HG03520 (cell line): ENCODE data around the gene OXER1.

Experiments used
- ATAC-seq: cut with Tn5 transposase; IDR thresholded peaks from one replicate; pipeline ENCODE4 v1.9.1; 2021; ENCODE audit warnings: mild to moderate bottlenecking, moderate library complexity; ENCODE audit not compliant: unreplicated experiment

OXER1 gene

DNA sequence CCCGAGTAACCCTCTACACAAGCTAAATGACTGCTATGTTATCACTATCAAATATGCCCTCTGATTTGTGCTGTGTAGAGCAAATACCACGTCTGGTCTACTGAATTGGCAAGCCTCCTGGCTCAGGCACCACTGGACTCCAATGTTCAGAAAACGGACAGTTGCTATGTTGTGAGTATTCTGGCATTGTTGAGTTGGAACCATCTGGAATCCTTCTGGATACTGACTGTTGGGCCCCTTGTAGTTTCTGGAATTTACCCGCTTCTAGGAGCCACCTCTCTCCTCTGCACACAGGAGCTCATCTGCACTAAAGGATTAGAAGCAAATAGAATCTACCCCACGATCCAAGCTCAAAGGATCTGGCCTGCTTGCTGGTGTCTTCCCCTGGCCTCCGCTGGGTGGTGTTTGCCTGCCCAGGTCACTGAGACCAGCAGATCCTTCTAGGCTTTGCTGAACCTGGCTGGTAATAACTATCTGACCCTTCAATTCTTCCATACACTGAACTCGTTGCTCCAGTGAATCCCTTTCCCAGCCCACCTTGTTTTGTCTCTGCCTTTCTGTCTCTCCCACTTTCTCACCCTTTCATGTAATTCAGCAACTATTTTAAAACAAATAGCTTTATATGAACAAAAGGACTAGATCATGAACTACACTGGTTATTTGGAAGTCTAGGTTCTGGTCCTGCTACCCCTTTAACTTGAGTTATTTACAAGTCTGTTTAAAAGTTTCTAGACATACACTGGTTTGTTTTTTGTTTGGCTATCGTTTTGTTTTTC lies 30.5 kb upstream of the OXER1 start:
- no peak for ATAC-seq

GRCh38 chr2:42793334-42794270 lies 29.7 kb upstream of the OXER1 start:
- ATAC-seq, result no peak

- ATAC-seq, result peak; percentile 18
These were observed 28.8 kb upstream of the OXER1 start, which contains the start of gene HAAO for GRCh38 chr2:42792583-42793333. Gene HAAO (minus strand): TSS chr2:42792583. CDS start chr2:42792536, 47 bp downstream.

- ATAC-seq, result peak; percentile 21
These were observed 28.2 kb upstream of the OXER1 start for GRCh38 chr2:42792087-42792582.

- ATAC-seq, result no peak
These were observed 27.7 kb upstream of the OXER1 start for GRCh38 chr2:42791606-42792005.

GRCh38 chr2:42789751-42790150 lies 25.8 kb upstream of the OXER1 start:
- ATAC-seq, result no peak

GRCh38 chr2:42788882-42789281 lies 24.9 kb upstream of the OXER1 start:
- ATAC-seq, result no peak

DNA sequence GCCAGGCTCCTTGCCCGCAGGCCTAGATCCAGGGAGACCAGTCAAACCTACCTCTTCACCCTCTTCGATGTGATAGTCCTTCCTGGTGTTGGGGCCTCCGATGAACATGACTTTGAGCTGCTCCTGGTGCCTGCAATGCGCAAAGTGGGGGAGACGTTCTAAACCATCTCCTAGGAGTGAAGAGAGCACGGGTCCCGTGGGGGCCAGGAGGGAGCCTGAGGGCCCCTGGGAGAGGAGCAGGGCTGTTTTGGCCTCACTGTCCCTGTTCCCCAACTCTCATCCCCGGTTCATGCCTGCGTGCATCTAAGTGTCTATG lies 24.5 kb upstream of the OXER1 start:
- ATAC-seq, result no peak

GRCh38 chr2:42787788-42788477 lies 24.0 kb upstream of the OXER1 start:
- no peak for ATAC-seq

DNA sequence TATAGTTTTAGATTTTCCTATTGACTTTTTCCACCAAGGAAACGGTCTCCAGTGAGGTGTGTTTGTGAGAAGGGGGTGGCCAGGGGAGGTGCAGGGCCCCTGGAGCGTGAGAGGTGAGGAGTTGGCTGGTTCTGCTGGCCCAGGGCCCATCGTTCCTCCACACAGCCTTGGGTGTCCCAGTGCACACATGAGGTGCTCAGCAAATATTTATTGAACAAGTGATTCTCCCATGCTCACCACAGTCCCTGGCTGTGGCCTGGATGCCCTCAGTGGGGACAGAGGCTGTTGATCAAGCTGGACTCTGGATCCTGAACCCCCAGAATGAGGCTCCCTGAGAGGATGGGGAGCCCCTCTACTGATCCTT lies 23.5 kb upstream of the OXER1 start:
- ATAC-seq, result no peak

GRCh38 chr2:42786561-42787345 lies 22.8 kb upstream of the OXER1 start:
- ATAC-seq, result no peak

DNA sequence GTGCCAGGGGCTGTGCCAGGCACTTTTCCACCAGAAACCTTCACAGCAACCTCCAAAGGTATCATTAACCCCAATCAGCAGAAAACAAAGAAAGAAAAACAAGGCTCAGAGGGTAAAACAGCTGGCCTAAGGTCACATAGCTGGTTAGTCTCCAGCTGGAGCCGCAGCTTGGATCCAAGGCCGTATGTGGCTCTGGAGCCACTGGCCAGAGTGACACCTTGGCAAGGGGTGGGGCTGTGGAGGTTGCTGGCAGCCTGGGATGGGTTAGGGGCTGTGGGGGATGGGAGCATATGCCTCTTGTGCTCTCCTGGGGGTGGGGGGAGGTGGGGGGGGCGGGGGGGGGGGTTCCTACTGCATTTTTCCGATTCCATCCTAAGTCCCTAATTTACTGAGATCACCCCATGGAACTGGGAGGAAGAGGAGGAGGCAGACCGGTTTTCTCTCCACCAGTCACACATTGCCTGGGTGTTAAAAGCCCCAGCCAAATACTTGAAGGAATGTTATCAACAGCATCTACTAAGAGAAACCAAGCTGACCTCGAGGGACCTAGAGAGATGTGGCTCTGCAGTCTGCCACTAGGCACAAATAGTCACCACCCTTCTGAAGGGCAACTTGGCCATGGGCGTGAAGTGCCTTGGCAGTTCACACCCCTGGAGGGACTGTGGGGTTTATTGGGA lies 20.4 kb upstream of the OXER1 start:
- ATAC-seq, result no peak

GRCh38 chr2:42783511-42783910 lies 19.6 kb upstream of the OXER1 start:
- ATAC-seq, result no peak

DNA sequence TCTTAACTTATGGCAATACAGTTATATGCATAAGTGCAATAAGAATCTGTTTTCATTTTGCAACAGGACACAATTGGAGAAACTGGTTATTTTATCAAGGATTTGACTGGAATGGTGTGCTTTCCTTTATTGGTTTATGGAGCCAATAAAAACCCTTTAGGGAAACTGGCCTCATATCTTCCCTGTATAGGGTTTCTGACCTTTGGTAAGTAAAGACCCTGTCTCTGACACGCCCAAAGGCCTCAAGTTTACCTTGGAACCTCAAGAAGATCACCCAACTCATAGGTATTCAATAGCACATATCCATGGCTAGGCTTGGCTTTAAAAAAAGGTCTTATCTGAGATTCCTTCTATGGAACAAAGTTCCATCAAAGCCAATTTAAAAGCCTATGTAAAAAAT lies 17.2 kb upstream of the OXER1 start:
- no peak for ATAC-seq

DNA sequence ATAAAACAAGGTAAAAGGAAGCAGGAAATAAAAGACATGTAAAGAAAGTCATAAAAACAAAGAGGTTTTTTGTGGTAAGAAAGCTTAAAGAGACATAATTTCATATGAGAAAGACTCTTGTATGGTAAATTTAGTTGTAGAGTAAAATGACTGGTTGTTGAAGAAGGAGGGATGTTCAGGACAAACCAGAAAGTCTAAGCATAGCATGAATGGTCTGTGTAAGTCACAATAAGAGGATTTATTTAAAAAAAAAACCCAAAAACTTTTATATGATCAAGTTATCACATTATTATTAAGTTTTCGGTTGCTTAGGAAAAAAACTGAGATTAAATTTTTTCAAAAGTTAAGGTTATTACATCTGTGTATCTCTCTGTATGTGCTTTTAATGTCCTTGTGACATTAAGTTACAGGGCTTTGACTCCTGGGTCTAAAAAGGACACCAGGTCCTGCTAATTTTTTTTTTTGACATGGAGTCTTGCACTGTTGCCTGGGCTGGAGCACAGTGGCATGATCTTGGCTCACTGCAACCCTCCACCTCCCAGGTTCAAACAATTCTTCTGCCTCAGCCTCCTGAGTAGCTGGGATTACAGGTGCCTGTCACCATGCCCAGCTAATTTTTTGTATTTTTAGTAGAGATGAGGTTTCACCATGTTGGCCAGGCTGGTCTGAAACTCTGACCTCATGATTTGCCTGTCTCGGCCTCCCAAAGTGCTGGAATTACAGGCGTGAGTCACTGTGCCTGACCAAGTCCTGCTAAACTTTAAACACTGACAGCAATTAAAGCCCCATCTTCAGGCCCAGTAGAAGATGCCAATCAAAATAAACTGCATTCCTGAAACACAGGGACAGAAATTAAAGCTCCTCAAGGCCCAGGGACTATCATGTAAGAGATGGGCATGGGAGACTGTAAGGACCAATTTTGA lies 14.2 kb upstream of the OXER1 start:
- ATAC-seq, result no peak

GRCh38 chr2:42775810-42776209 lies 11.9 kb upstream of the OXER1 start:
- ATAC-seq, result no peak

GRCh38 chr2:42775186-42775585 lies 11.3 kb upstream of the OXER1 start:
- no peak for ATAC-seq

DNA sequence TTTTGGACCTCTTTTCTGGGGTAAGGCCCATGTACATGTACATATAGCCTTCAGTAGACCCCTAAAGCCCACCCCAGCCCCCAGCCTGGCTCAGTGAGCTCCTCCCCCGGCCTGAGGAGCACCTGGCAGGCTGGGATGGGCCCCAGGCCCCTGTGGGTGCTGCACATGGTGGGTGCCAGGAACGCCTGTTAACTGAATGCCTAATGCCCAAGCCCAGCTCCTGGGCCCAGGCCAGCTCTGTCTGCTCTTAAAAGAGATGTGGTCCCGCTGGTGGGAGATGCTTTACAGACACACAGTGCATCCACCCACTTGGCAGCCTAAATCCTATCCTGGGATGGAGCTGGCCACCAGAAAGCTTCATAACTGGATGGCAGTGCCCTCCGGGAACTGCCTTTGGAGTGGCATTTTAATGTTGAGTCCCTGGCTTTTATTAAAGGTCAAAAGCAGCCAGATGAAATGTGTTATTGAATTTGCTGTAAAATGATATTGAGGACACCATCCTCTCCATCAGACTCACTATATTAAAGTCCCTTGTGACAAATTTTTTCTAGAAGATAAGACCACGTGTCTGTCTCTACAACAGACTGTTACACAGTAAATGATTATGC lies 7.7 kb upstream of the OXER1 start:
- ATAC-seq, result no peak
